HepG2 (cell line): ENCODE measurements around the gene ZFP69B.

ENCODE experiments used
- ELF1 ChIP-seq: sonication (generic); formaldehyde crosslinking; IDR thresholded peaks from 2 replicates; pipeline ENCODE4 v1.4.0; 2020; ENCODE audit warnings: missing genetic modification reagents
- TF ChIP-seq, protein P1 (sequence below): sonication (generic); formaldehyde crosslinking; IDR thresholded peaks from 2 replicates; pipeline ENCODE4 v1.4.0; 2020; ENCODE audit warnings: missing genetic modification reagents

DNA sequence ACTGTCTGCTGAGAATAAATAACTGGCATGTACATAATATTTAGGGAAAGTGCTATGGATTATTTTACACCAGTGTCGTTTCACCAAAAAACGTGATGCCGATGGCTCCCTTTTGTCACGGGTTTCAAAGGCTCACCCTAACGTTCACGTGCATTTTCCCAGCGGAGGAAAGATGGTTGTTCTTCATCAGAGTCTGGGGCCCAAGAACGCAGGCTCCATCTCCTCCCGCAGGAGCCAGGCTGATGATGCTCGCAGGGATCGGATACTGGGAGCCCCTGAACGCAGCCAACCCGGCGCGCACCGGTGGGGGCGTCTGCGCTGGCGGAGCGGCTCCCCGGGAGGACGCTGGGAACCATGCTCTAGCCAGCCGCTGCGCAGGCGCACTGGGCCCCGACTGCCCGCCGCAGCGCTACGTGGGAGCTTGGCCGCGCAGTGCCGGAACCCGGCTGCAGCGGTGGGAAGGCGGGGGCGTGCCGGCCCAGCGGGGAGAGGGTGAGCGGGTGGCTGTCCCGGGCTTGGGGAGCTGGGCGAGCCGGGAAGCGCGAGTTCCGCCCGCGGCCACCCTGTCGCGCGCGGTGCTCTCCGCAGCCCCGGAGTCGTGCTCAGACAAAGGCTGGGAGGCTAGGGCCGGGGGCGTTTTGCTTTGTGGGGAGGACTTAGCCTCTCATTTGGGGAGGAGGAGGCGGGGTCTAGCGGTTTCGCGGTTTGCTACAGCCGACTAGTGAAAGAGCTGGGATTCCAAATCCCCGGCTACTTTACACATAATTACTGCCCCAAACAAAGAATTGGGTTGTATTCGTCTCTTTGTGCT lies at the start of gene ZFP69B:
- TF ChIP-seq, protein P1, sequence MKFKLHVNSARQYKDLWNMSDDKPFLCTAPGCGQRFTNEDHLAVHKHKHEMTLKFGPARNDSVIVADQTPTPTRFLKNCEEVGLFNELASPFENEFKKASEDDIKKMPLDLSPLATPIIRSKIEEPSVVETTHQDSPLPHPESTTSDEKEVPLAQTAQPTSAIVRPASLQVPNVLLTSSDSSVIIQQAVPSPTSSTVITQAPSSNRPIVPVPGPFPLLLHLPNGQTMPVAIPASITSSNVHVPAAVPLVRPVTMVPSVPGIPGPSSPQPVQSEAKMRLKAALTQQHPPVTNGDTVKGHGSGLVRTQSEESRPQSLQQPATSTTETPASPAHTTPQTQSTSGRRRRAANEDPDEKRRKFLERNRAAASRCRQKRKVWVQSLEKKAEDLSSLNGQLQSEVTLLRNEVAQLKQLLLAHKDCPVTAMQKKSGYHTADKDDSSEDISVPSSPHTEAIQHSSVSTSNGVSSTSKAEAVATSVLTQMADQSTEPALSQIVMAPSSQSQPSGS (CRISPR knock-in tag): peak; percentile 57; the same call in 1 of the 2 replicates
- no peak for TF ChIP-seq ELF1 (CRISPR knock-in tag)
